Hepatocyte (in vitro differentiated cells): ENCODE measurements around the gene HSPB7. TPM values are rescaled to one million over a fixed set of nuclear protein-coding genes. Genes with fewer than 3 reads are reported as not detected.
A peak's percentile ranks its signal among the peaks of the same experiment; 100 is the strongest.

Source experiments
- DNase-seq: peaks from one replicate; pipeline ENCODE4 v3.0.0-alpha.2; 2016; ENCODE audit warnings: low spot score
- H2AFZ ChIP-seq: fragments of 200-600 bp; sonication (generic); 2 replicates; pipeline ENCODE4 v1.6.0; 2016; ENCODE audit warnings: antibody characterized with exemption, mild to moderate bottlenecking
- H3K27ac ChIP-seq: fragments of 200-600 bp; sonication (generic); 2 replicates; pipeline ENCODE4 v1.5.1; 2016; ENCODE audit warnings: mild to moderate bottlenecking
- H3K27me3 ChIP-seq: fragments of 200-600 bp; sonication (generic); 2 replicates; pipeline ENCODE4 v1.6.1; 2016
- H3K36me3 ChIP-seq: fragments of 200-600 bp; sonication (generic); replicated peaks from 2 replicates; pipeline ENCODE4 v1.5.1; 2016; ENCODE audit warnings: low read depth; ENCODE audit not compliant: insufficient read depth
- H3K4me1 ChIP-seq: fragments of 200-600 bp; sonication (generic); 2 replicates; pipeline ENCODE4 v1.5.1; 2016; ENCODE audit warnings: mild to moderate bottlenecking, moderate library complexity; ENCODE audit not compliant: insufficient read depth
- H3K4me2 ChIP-seq: fragments of 200-600 bp; sonication (generic); 2 replicates; pipeline ENCODE4 v1.6.0; 2016
- H3K4me3 ChIP-seq: fragments of 200-600 bp; sonication (generic); 2 replicates; pipeline ENCODE4 v1.5.1; 2016; ENCODE audit warnings: mild to moderate bottlenecking
- H3K79me2 ChIP-seq: fragments of 200-600 bp; sonication (generic); 2 replicates; pipeline ENCODE4 v1.6.0; 2017; ENCODE audit warnings: mild to moderate bottlenecking
- H3K9me2 ChIP-seq: fragments of 200-600 bp; sonication (generic); replicated peaks from 2 replicates; pipeline ENCODE4 v1.6.0; 2017; ENCODE audit warnings: mild to moderate bottlenecking; ENCODE audit not compliant: insufficient read depth
- H3K9me3 ChIP-seq: fragments of 200-600 bp; sonication (generic); 2 replicates; pipeline ENCODE4 v1.5.1; 2016; ENCODE audit warnings: low read depth, mild to moderate bottlenecking
- H4K20me1 ChIP-seq: fragments of 200-600 bp; sonication (generic); 2 replicates; pipeline ENCODE4 v1.6.0; 2016; ENCODE audit warnings: mild to moderate bottlenecking; ENCODE audit not compliant: insufficient read depth, poor library complexity, severe bottlenecking
- EZH2 ChIP-seq: fragments of 200-600 bp; sonication (generic); IDR thresholded peaks from 2 replicates; pipeline ENCODE4 v1.6.1; 2016; ENCODE audit warnings: antibody characterized with exemption, mild to moderate bottlenecking, borderline replicate concordance
- EZH2phosphoT487 ChIP-seq: fragments of 200-600 bp; sonication (generic); IDR thresholded peaks from one replicate; pipeline ENCODE4 v1.6.1; 2018; ENCODE audit warnings: antibody characterized with exemption, mild to moderate bottlenecking, low read depth, moderate library complexity; ENCODE audit not compliant: unreplicated experiment, severe bottlenecking
- WGBS: methylation state at CpG from one replicate; pipeline ENCODE4 v1.1.6; 2016; ENCODE audit warnings: low lambda C conversion rate; ENCODE audit errors: missing lambda C conversion rate; 5-methylcytosine and 5-hydroxymethylcytosine counted together
- polyA plus RNA-seq: library from polyadenylated mRNA; unstranded; fragments of >200 nt; fragmentation: Nextera tagmentation; extraction: Ambion mirVana; gene quantifications from 2 replicates; pipeline ENCODE4 v1.2.1, GENCODE V29; 2016
- total RNA-seq: library from RNA; depleted of rRNA; stranded (reverse); fragments of >200 nt; gene quantifications from 2 replicates; pipeline ENCODE4 v1.2.3, GENCODE V29; 2014
- TF ChIP-seq, protein P1 (sequence below): fragments of 200-600 bp; sonication (generic); IDR thresholded peaks from 2 replicates; pipeline ENCODE4 v1.5.1; 2016; ENCODE audit warnings: antibody characterized with exemption, mild to moderate bottlenecking; ENCODE audit not compliant: poor library complexity

The HSPB7 gene
- total and polyA plus RNA-seq, 2 experiments from 2014 or later: 17.4 to 59.4 TPM

DNA sequence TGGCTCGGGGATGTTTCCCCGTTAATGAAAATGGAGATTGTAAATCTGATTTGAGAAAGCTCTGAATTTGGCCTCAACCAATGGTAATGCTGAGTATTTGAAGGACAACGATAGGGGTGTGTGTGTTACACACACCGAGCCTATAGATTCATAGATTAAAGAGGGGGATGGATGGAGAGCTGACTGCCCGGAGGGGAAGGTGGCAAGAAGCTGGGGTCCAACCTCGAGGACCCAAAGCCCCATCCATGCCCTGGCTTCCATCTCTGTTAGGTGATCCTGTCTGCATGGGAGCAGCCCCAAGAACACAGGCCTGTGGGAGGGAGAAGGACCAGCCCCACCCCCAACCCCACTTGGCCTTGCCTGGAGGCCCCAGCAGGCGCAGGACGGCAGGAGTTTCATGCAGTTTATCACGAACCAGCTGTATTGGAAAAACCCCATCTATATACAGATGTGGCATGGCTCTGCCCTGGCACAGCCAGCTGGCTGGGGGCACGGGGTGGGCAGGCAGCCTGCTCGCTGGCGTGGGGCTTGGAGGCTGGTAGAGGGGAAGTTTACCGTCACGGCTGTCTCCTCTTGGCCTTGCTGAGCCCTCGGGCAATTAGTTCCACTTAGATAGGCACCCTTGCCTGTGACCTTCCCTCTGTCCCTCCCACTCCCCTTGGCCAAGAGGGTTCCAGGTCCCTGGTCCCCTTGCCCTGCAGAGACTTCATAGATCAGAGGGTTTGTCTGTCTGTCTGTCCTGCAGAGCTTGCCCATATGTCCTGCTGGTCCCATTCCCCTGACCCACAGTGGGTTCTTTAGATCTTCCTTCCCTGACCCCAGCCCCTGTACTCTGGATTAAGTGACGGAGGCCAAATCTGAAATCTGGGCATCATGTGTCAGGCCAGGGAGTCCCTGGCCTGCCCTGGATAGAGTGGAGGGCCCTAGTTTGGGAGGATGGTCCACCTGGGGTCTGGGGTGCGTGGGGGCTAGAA lies 3.0 kb downstream of the HSPB7 start:
- Histone ChIP-seq H3K9me2 (no peaks in the 10 kb centered on the region), H2AFZ (no peak overlapping the region), H3K9me3 (no peaks in the 10 kb centered on the region), H3K4me3 (no peak overlapping the region), H4K20me1 (no peaks in the 10 kb centered on the region), H3K36me3 (no peaks in the 10 kb centered on the region), H3K4me2 (peak overlapping the region; percentile 83), H3K4me1 (peaks cover 56% of the 10 kb centered on the region), H3K27me3 (no peaks in the 10 kb centered on the region), H3K79me2 (no peaks in the 10 kb centered on the region), H3K27ac (peak overlapping the region; percentile 75)
- WGBS: 63% methylated on average over 17 of the region's 17 CpGs
- TF ChIP-seq, protein P1, sequence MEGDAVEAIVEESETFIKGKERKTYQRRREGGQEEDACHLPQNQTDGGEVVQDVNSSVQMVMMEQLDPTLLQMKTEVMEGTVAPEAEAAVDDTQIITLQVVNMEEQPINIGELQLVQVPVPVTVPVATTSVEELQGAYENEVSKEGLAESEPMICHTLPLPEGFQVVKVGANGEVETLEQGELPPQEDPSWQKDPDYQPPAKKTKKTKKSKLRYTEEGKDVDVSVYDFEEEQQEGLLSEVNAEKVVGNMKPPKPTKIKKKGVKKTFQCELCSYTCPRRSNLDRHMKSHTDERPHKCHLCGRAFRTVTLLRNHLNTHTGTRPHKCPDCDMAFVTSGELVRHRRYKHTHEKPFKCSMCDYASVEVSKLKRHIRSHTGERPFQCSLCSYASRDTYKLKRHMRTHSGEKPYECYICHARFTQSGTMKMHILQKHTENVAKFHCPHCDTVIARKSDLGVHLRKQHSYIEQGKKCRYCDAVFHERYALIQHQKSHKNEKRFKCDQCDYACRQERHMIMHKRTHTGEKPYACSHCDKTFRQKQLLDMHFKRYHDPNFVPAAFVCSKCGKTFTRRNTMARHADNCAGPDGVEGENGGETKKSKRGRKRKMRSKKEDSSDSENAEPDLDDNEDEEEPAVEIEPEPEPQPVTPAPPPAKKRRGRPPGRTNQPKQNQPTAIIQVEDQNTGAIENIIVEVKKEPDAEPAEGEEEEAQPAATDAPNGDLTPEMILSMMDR: no peak
- TF ChIP-seq EZH2 (no peak), EZH2phosphoT487 (no peak)
- DNase-seq: peak; percentile 65

DNA sequence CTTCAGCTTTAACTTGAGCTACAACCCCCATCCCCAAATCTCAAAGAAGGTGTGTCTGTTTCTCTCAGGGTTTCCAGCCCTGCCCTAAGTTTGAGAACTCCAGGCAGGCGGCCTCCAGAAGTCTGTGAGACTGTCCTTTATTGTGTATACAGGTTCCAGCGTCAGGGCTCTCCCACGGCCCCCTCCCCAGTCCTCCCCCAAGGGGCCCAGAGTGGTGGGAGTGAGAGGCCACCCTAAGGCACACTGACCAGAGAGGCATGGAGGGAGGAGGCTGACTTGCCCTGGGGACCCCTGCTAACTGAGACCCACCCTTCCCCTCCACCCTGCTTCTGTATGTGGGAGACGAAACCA lies 4.0 kb downstream of the HSPB7 start:
- Histone ChIP-seq H3K36me3 (no peaks in the 10 kb centered on the region), H3K4me2 (peak overlapping the region; percentile 83), H3K9me3 (no peaks in the 10 kb centered on the region), H3K4me1 (peaks cover 52% of the 10 kb centered on the region), H2AFZ (no peak overlapping the region), H3K27ac (peak overlapping the region; percentile 75), H3K79me2 (no peaks in the 10 kb centered on the region), H3K9me2 (no peaks in the 10 kb centered on the region), H4K20me1 (no peaks in the 10 kb centered on the region), H3K27me3 (no peaks in the 10 kb centered on the region), H3K4me3 (no peak overlapping the region)
- DNase-seq: no peak
- TF ChIP-seq EZH2phosphoT487: no peak
- TF ChIP-seq, protein P1: no peak
- no peak for TF ChIP-seq EZH2
- 59% methylated on average over 4 of the region's 4 CpGs for WGBS

DNA sequence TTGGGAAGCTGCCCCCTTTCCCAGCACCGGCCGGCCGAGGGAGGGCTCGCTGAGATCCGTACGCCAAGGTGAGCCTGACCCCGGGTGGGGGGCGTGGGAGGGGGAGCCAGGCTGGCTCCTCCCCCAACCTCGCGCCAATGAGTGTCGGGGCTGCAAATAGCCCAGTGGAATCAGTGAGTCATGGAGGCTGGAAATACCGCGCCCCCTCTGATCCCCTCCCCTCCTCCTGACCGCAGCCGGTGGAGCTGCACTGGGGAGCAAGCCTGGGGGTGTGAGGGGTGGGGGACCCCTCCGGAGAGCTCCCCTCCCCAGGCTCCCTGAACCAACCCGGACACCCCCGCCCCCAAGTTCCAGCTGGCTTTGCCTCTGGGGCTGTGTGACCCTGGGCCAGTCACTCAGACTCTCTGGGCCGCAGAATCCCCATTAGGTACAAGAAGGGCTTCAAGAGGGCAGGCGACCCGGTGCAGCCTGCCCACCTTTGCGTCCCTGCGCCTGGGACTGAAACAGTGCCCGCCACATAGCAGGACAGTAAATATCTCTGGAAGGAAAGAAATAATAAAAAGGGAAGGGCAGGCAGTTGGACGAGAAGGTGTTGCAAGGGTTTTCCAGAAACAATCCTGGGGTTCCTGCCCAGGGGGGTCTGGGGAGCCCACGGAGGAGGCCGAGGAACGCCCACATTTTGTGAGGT lies 4.5 kb downstream of the HSPB7 start:
- TF ChIP-seq, protein P1: no peak
- TF ChIP-seq EZH2: no peak
- no peak for TF ChIP-seq EZH2phosphoT487
- no peaks in the 10 kb centered on the region for H3K9me2 ChIP-seq
- no peaks in the 10 kb centered on the region for H3K36me3 ChIP-seq
- H4K20me1 ChIP-seq: no peaks in the 10 kb centered on the region
- no peak overlapping the region for H3K4me3 ChIP-seq
- peak; percentile 92 for DNase-seq
- 52% methylated on average over 13 of the region's 28 CpGs for WGBS
- no peaks in the 10 kb centered on the region for H3K9me3 ChIP-seq
- H3K27me3 ChIP-seq: no peaks in the 10 kb centered on the region
- peak overlapping the region; percentile 75 for H3K27ac ChIP-seq
- peak overlapping the region; percentile 83 for H3K4me2 ChIP-seq
- no peaks in the 10 kb centered on the region for H3K79me2 ChIP-seq
- no peak overlapping the region for H2AFZ ChIP-seq
- H3K4me1 ChIP-seq: peaks cover 47% of the 10 kb centered on the region
